ENCODE data around the gene INPP5B.

INPP5B gene

DNA sequence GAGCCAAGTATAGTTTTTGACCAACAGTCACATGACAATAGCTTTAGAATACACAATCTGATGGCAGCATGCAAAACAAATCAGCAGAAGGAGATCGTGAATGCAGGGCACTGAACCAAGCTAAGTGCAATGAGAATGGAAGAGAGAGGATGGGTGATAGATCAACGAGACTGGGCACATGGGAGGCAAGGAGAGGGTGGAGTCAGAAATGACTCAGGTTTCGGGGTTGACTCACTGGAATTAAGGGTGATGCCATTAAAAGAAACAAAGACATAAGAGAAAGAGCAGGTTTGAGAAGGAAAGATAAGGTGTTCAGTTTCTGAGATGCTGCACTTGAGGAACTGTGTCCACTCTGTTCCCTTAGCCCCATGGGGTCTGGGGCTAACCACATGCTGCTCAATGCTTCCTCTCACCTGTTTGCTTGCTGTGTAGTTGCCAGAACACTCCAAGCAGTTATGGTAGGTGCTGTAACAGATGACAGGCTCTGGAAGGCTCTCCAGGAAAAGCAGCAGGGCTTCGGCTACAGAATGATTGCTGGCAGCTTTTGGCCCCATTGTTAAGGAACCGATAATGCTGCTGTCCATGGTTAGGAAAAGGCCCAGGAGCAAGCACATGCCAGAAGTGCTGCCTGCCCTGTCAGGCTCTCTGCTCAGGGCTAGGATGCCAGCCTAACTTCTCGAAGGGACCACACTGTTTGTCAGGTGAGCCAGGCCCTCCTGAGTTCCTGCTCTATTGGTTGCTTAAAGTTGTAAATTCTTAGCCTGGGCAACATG, 81.3 kb downstream of the INPP5B start:
- DNase-seq = no peak

DNA sequence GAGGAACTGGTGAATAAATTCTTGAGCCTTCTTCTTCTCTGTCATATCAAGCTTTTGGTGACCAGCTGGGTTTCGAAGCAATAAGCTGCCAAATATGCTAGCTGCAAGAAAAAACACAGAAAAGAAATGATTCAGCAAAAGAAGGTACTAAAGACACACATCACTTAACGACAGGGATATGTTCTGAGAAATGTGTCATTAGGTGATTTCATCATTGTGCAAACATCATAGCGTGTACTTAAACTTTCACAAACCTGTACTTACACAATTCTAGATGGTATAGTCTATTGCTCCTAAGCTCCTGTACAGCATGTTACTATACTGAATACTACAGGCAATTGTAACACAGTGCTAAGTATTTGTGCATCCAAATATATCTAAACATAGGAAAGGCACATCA, 84.5 kb downstream of the INPP5B start:
- DNase-seq = no peak

DNA sequence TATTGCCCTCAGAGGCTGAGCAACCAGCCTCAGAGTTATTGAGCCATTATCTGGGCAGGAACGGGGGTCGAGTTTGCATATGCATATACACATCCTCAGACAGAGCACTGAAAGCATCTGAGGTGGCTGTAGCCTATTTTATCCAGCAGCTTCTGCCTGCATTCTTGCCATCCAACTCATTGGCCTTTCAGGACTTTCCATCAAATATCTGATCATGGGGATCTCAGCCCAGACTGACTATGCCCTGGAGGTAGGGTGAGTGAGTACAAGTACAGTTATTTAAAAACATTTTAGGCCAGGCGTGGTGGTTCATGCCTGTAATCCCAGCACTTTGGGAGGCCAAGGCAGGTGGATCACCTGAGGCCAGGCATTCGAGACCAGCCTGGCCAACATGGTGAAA, 85.7 kb downstream of the INPP5B start:
- DNase-seq = no peak

- no peak for DNase-seq
Observed at GRCh38 chr1:37860346-37860666, 86.5 kb downstream of the INPP5B start.

DNA sequence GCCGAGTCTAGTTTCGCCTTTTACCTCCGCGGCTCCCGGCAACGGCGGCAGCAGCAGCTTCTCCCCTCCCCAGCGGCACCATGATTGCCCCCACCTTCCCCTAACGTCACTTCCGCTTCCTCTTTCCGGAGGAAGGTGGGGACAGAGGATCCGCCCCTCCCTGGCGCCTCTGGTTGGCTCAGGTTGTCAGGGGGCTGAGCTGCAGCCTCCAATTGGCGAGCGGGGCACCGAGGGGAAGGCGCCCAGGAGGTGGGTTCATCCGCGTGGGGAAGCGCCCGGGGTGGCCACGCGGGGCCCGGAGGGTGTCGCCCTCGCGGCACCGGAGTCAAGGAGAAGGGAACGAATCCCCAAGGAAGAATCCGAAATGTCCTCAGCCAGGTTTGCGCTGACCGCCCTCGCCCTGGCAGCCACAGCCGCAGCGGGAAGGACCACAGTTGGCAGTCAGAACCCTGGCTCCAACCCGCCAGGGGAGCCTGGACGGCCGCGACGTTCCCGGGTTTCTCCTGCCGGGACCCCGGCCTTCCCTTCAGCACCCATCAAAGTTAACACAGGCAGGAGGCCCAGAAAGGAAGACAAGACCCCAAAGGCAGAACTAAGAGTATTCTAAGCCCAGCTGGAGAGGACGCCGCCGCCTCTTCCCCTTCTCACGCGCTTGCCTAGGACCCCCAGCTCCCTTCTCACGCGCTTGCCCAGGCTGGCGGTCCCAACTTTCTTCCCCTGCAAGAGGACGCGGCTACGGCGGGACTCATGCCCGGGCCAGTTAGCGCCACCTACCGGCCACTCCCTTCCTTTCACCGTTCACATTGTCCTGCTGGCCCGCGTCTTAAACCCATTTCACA, 87.1 kb downstream of the INPP5B start, which contains the start of gene MTF1:
MTF1 (minus strand) TSS at position 86 of the 839 bp plus-strand sequence. CDS start 1,934 bp downstream, outside the sequence.
- peak; percentile 95 to 96 for DNase-seq

DNA sequence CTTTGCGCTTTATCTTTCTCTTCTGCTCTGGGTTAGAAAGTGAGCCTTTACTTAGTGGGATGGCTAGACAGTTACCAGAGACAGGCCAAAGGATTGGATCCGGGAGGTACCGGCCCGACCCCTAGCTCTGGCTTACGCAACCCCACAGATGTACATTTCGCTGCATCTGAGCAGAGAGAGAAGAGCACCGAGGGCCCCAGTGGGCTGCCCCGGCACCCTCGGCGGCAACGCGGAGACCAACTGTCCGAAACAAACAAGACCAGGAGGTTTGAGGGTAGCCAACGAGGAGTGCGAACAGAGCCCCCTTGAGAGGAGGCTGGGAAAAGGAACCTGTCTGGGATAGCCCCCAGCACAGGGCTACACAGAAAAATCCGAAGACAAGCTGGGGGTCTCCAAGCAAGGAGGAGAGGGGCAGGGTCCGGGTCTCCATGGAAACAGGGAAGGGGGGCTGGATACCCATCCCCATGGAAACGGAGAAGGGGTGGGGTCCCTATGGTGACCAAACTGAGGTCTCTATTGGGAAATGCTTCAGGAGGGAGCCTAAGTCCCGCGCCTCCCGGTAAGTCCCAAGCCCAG, 87.8 kb downstream of the INPP5B start:
- DNase-seq = peak in 1 of 2 experiments; percentile 33

GRCh38 chr1:37854406-37854805, 92.4 kb downstream of the INPP5B start:
- DNase-seq = no peak

- DNase-seq = no peak
Observed at GRCh38 chr1:37853157-37853556, 93.7 kb downstream of the INPP5B start.

DNA sequence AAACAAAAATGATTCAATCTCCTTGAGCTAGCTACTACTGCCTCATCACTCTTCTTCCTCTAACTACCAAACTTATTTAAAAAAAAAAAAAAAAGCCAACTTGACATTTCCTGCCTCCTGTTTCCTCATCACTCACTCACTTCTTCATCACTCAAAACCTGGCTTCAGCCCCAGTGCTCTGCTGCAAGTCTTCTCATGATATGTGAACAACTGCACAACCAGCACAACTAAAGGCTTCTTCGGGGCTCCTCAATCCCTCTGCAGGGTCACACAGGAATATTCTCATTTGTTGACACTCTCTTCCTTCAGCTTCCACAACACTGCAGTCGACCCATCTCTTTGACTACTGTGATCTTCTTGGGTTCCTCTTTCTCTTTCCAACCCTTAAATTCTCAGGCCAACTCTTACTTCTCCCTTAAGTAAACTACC, 95.1 kb downstream of the INPP5B start:
- peak; percentile 68 to 87 for DNase-seq

DNA sequence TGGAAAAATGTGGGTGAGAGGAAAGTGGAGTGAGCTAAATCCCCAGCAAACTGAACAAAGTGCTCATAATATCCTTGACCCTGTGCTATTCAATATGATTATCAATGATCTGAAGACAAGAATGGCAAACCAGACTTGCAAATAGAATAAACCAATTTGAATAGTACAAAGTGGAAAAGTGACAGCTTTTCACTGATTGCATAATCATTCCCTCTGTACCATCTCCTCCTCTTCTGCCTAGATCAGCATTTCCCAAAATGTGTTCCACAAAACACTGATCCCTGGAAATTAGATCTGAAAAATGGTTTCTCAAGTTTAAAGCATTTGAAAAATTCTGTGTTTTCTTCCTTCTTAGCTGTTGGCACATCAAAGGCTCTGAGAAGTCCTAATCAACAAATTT, 95.6 kb downstream of the INPP5B start:
- no peak for DNase-seq

DNA sequence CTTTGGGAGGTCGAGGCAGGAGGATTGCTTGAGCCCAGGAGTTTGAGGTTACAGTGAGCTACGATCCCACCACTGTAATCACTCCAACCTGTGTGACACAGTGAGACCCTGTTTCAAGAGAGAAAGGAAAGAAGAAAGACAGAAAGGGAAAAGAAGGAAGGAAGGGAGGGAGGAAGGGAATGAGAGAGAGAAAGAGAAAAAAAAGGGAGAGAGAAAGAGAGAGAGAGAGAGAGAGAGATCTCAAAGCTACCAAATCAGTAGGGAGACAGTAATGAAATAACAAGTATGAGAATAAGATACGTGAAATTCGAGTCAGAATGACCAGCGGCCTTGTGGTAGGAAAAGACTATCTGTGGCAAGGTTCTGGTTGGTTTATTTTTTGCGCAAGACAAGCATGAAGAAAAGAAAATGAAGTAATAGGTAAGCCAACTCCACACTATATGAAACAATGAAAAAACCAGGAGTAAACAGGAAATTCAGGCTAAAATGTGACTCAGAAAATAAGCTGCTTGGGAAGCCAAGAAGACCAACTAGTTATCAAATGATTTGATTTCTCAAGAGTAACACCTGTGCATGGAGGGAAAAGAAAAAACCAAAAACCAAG, 96.4 kb downstream of the INPP5B start:
- DNase-seq = no peak

GRCh38 chr1:37849480-37849879, 97.4 kb downstream of the INPP5B start:
- no peak for DNase-seq

DNA sequence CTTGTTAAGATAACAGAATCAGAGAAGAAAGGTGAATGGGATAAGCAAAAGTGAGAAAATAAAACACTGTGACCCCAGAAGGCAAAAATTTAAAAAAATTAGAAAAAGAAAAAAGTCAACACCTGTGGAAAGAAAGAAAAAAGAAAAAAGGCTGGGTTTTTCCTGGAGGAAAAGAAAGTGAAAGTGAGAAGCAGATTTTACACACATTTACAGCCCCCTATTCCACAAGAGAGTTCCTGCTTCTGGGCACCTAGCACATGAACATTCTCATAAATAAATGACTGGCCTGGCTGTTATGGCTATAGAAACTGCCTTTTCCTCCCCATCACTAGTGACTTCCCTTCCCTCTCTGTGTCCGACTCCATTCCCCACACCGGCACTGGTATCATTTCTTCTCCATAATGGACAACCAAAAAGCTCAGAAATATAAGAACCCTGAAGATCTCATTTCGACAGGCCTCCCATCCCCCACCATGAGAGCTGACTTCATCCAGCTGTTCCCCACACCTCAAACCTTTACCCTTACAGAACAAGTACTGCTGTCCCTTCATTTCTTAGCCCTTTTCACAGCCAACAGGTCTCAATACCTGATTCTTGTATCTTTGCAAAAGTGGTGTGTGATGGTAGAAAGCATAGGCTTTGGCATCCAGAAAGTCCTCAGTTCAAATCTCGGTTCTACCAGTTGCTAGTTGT, 100.1 kb downstream of the INPP5B start:
- DNase-seq = no peak

DNA sequence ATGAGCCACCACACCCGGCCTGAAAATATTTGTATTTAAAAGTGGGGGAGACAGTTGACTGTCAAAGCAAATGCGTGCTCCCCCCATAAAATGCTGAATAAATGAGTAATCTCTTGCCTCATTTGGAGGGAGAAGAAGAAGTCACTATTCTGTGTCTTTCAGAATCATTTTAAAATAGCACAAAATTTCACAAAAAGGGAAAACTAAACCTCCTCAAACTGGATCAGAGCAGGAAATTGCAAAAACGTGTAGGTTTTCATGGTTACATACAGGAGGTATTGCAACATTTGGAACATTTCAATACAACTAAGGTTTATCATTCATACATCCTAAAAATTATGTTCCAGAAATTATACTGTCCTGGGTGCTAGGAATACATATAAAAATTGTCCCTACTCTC, 101.1 kb downstream of the INPP5B start:
- DNase-seq = peak; percentile 34 to 54

DNA sequence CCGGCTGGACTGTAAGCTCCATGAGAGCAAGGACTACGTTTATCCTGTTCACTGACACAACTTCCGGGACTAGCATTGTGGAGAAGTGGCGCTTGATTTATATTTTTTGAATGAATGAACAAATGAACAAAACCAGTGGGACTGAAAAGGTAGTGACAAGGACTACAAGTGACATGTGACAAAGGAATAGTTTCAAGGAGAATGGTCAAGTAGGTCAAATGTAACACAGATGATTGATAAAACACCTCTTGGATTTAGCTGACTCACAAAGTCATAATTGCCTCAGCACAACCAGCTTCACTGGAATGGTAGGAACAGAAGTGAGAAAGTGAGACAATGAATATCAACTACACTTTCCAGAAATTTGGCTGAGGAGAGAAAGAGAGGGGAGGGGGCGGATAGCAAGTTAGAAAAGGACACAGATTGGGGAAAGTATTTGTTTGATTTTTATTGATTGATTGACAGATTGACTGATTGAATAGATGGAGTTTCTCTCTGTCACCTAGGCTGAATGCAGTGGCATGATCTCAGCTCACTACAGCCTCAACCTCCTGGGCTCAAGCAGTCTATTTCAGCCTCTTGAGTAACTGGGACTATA, 101.7 kb downstream of the INPP5B start:
- no peak for DNase-seq

DNA sequence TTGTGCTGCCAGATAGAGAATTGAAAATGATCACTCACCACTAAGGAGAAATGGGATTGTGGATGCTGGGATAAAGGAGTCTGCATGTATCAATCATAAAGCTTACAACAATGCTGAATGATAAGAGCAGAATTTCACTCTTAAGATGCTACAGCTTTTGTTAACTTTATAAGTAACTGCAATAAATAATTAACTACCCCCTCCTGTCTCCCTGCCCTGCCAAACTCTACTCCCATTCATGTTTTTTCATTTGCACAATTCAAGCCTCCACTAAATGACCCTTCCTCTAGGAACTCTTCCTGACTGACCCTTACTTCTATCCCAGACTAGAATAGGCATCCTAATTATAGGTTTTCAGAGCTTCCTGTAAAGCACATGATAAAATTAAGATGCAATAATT, 102.3 kb downstream of the INPP5B start:
- DNase-seq = no peak

DNA sequence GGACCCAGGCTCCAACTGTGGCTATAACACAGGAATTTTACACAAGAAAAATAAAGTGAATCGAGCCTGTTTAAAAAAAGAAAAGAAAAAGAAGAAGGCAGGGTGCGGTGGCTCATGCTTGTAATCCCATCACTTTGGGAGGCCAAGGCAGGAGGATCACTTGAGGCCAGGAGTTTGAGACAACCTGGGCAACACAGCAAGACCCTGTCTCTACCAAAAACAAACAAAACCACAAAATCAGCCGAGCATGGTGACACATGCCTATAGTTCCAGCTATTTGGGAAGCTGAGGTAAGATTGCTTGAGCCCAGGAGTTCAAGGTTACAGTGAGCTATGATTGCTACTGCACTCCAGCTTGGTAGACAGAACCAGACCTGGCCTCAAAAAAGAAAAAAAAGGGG, 105.2 kb downstream of the INPP5B start:
- no peak for DNase-seq

GRCh38 chr1:37840711-37841110, 106.1 kb downstream of the INPP5B start:
- no peak for DNase-seq

DNA sequence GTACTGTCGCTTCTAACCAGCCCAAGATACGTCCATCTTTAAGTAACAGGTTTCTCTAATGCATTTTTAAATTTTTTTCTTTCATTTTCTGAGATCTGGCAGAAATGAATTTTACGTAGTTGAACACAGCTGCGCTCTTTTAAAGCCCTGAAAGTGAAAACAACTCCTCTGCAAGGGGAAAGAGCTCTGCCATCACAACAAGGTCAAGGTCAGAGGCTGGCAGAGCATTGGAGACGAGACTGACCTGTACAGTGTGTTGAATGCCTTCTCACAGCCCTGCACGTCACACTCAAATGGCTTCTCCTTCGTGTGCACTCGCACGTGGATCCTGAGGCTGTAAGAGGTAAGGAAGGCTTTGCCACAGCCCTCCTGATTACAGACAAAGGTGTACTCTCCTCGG, 107.2 kb downstream of the INPP5B start:
- DNase-seq = no peak

DNA sequence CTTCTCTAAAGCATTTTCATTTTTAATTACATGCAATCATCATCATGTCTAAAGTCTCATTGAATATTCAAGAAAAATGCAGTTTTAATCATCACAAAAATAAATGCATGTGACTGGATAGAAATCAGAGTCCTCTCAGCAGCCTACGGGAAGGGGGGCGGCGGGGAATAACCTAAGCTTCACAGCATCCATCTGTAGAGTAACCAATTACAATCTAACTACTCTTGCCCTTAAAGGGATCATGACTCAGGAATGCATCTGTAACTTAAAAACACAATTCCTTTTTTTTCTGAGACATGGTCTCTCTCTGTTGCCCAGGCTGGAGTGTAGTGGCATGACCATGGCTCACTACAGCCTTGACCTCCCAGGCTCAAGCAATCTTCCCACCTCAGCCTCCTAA, 110.1 kb downstream of the INPP5B start:
- no peak for DNase-seq

- no peak for DNase-seq
Observed at GRCh38 chr1:37831809-37832208, 115.0 kb downstream of the INPP5B start.

DNA sequence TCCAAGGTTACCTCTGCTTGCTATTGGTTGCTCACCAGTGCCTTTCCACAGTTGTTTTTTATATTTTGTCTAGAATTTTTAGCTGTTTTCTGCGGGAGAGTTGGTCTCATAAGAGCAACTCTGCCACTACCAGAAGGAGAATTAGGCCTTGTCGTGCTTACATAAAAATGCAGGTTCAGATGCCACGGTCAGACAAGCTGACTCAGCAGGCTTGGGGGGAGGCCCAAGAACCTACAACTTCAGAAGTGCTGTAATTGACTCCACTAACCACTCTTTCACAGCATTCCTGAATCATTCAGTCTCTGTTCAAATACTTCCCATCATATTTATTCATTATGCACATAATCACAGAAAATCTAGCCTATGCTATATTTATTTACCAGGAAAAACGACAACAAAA, 115.7 kb downstream of the INPP5B start:
- no peak for DNase-seq

Data from Kasumi-1 (cell line).